ENCODE data around the gene MAP3K2.

Gene MAP3K2

GRCh38 chr2:127394492-127394891, 6.7 kb upstream of the MAP3K2 start:
- no peaks in the 10 kb centered on the region for H3K9me3 ChIP-seq (ENCODE audit: control insufficient read depth in 2 of 2, low read length in 2 of 2)
- no peak overlapping the region for H3K4me3 ChIP-seq (ENCODE audit: low read length in 2 of 2)
- H3K4me1 ChIP-seq (ENCODE audit: control insufficient read depth in 2 of 2, insufficient read depth in 2 of 2, low read length in 2 of 2), result peaks cover 3 to 15% of the 10 kb centered on the region in 2 donors
- H3K36me3 ChIP-seq (ENCODE audit: control insufficient read depth in 2 of 2, insufficient read depth in 2 of 2, low read length in 2 of 2), result no peaks in the 10 kb centered on the region
- no peak overlapping the region for H3K27ac ChIP-seq (ENCODE audit: low read depth in 2 of 2, low read length in 2 of 2)
- no peaks in the 10 kb centered on the region for H3K27me3 ChIP-seq (ENCODE audit: control insufficient read depth in 2 of 2, insufficient read depth in 2 of 2, low read length in 2 of 2)
- H3K9ac ChIP-seq (ENCODE audit: low read depth in 1 of 2, low read length in 2 of 2), result no peak overlapping the region

- Histone ChIP-seq H3K9me3 (ENCODE audit: control insufficient read depth in 2 of 2, low read length in 2 of 2) (no peaks in the 10 kb centered on the region), H3K9ac (ENCODE audit: low read depth in 1 of 2, low read length in 2 of 2) (no peak overlapping the region), H3K4me3 (ENCODE audit: low read length in 2 of 2) (no peak overlapping the region), H3K36me3 (ENCODE audit: control insufficient read depth in 2 of 2, insufficient read depth in 2 of 2, low read length in 2 of 2) (no peaks in the 10 kb centered on the region), H3K27ac (ENCODE audit: low read depth in 2 of 2, low read length in 2 of 2) (no peak overlapping the region), H3K4me1 (ENCODE audit: control insufficient read depth in 2 of 2, insufficient read depth in 2 of 2, low read length in 2 of 2) (peaks cover 6 to 23% of the 10 kb centered on the region in 2 donors), H3K27me3 (ENCODE audit: control insufficient read depth in 2 of 2, insufficient read depth in 2 of 2, low read length in 2 of 2) (no peaks in the 10 kb centered on the region)
These were observed 5.2 kb upstream of the MAP3K2 start for GRCh38 chr2:127392828-127393578.

GRCh38 chr2:127392133-127392827, 4.5 kb upstream of the MAP3K2 start:
- H3K4me1 ChIP-seq (ENCODE audit: control insufficient read depth in 2 of 2, insufficient read depth in 2 of 2, low read length in 2 of 2), result peaks cover 5 to 19% of the 10 kb centered on the region in 2 donors
- H3K9ac ChIP-seq (ENCODE audit: low read depth in 1 of 2, low read length in 2 of 2), result no peak overlapping the region
- no peaks in the 10 kb centered on the region for H3K27me3 ChIP-seq (ENCODE audit: control insufficient read depth in 2 of 2, insufficient read depth in 2 of 2, low read length in 2 of 2)
- no peak overlapping the region for H3K27ac ChIP-seq (ENCODE audit: low read depth in 2 of 2, low read length in 2 of 2)
- no peaks in the 10 kb centered on the region for H3K36me3 ChIP-seq (ENCODE audit: control insufficient read depth in 2 of 2, insufficient read depth in 2 of 2, low read length in 2 of 2)
- no peaks in the 10 kb centered on the region for H3K9me3 ChIP-seq (ENCODE audit: control insufficient read depth in 2 of 2, low read length in 2 of 2)
- H3K4me3 ChIP-seq (ENCODE audit: low read length in 2 of 2), result no peak overlapping the region

- Histone ChIP-seq H3K9ac (ENCODE audit: low read depth in 1 of 2, low read length in 2 of 2) (no peak overlapping the region), H3K9me3 (ENCODE audit: control insufficient read depth in 2 of 2, low read length in 2 of 2) (no peaks in the 10 kb centered on the region), H3K4me1 (ENCODE audit: control insufficient read depth in 2 of 2, insufficient read depth in 2 of 2, low read length in 2 of 2) (peaks cover 7 to 28% of the 10 kb centered on the region in 2 donors), H3K4me3 (ENCODE audit: low read length in 2 of 2) (no peak overlapping the region), H3K27ac (ENCODE audit: low read depth in 2 of 2, low read length in 2 of 2) (peak overlapping the region in 1 of 2 donors; percentile 29), H3K36me3 (ENCODE audit: control insufficient read depth in 2 of 2, insufficient read depth in 2 of 2, low read length in 2 of 2) (no peaks in the 10 kb centered on the region), H3K27me3 (ENCODE audit: control insufficient read depth in 2 of 2, insufficient read depth in 2 of 2, low read length in 2 of 2) (no peaks in the 10 kb centered on the region)
These were observed 2.1 kb upstream of the MAP3K2 start for GRCh38 chr2:127389778-127390435.

GRCh38 chr2:127388423-127389164, 819 bp upstream of the MAP3K2 start:
- H3K9ac ChIP-seq (ENCODE audit: low read depth in 1 of 2, low read length in 2 of 2), result peak overlapping the region; percentile 73 to 94
- H3K9me3 ChIP-seq (ENCODE audit: control insufficient read depth in 2 of 2, low read length in 2 of 2), result no peaks in the 10 kb centered on the region
- H3K4me3 ChIP-seq (ENCODE audit: low read length in 2 of 2), result peak overlapping the region; percentile 67 to 87
- H3K36me3 ChIP-seq (ENCODE audit: control insufficient read depth in 2 of 2, insufficient read depth in 2 of 2, low read length in 2 of 2), result no peaks in the 10 kb centered on the region
- H3K4me1 ChIP-seq (ENCODE audit: control insufficient read depth in 2 of 2, insufficient read depth in 2 of 2, low read length in 2 of 2), result peaks cover 7 to 28% of the 10 kb centered on the region in 2 donors
- no peaks in the 10 kb centered on the region for H3K27me3 ChIP-seq (ENCODE audit: control insufficient read depth in 2 of 2, insufficient read depth in 2 of 2, low read length in 2 of 2)
- H3K27ac ChIP-seq (ENCODE audit: low read depth in 2 of 2, low read length in 2 of 2), result peak overlapping the region; percentile 97 to 100

GRCh38 chr2:127386764-127387654, 766 bp downstream of the MAP3K2 start:
- H3K9me3 ChIP-seq (ENCODE audit: control insufficient read depth in 2 of 2, low read length in 2 of 2), result no peaks in the 10 kb centered on the region
- H3K27ac ChIP-seq (ENCODE audit: low read depth in 2 of 2, low read length in 2 of 2), result peak overlapping the region; percentile 99 to 100
- H3K4me1 ChIP-seq (ENCODE audit: control insufficient read depth in 2 of 2, insufficient read depth in 2 of 2, low read length in 2 of 2), result peaks cover 7 to 28% of the 10 kb centered on the region in 2 donors
- H3K4me3 ChIP-seq (ENCODE audit: low read length in 2 of 2), result peak overlapping the region; percentile 85 to 99
- no peaks in the 10 kb centered on the region for H3K27me3 ChIP-seq (ENCODE audit: control insufficient read depth in 2 of 2, insufficient read depth in 2 of 2, low read length in 2 of 2)
- H3K36me3 ChIP-seq (ENCODE audit: control insufficient read depth in 2 of 2, insufficient read depth in 2 of 2, low read length in 2 of 2), result no peaks in the 10 kb centered on the region
- peak overlapping the region; percentile 97 to 98 for H3K9ac ChIP-seq (ENCODE audit: low read depth in 1 of 2, low read length in 2 of 2)

GRCh38 chr2:127386246-127386645, 1.5 kb downstream of the MAP3K2 start:
- Histone ChIP-seq H3K4me3 (ENCODE audit: low read length in 2 of 2) (peak overlapping the region; percentile 85 to 99), H3K4me1 (ENCODE audit: control insufficient read depth in 2 of 2, insufficient read depth in 2 of 2, low read length in 2 of 2) (peaks cover 7 to 28% of the 10 kb centered on the region in 2 donors), H3K36me3 (ENCODE audit: control insufficient read depth in 2 of 2, insufficient read depth in 2 of 2, low read length in 2 of 2) (no peaks in the 10 kb centered on the region), H3K9ac (ENCODE audit: low read depth in 1 of 2, low read length in 2 of 2) (peak overlapping the region; percentile 43 to 98), H3K27ac (ENCODE audit: low read depth in 2 of 2, low read length in 2 of 2) (no peak overlapping the region), H3K9me3 (ENCODE audit: control insufficient read depth in 2 of 2, low read length in 2 of 2) (no peaks in the 10 kb centered on the region), H3K27me3 (ENCODE audit: control insufficient read depth in 2 of 2, insufficient read depth in 2 of 2, low read length in 2 of 2) (no peaks in the 10 kb centered on the region)

GRCh38 chr2:127384529-127384928, 3.2 kb downstream of the MAP3K2 start:
- no peak overlapping the region for H3K9ac ChIP-seq (ENCODE audit: low read depth in 1 of 2, low read length in 2 of 2)
- no peak overlapping the region for H3K4me3 ChIP-seq (ENCODE audit: low read length in 2 of 2)
- no peak overlapping the region for H3K27ac ChIP-seq (ENCODE audit: low read depth in 2 of 2, low read length in 2 of 2)
- no peaks in the 10 kb centered on the region for H3K9me3 ChIP-seq (ENCODE audit: control insufficient read depth in 2 of 2, low read length in 2 of 2)
- no peaks in the 10 kb centered on the region for H3K36me3 ChIP-seq (ENCODE audit: control insufficient read depth in 2 of 2, insufficient read depth in 2 of 2, low read length in 2 of 2)
- peaks cover 7 to 21% of the 10 kb centered on the region in 2 donors for H3K4me1 ChIP-seq (ENCODE audit: control insufficient read depth in 2 of 2, insufficient read depth in 2 of 2, low read length in 2 of 2)
- H3K27me3 ChIP-seq (ENCODE audit: control insufficient read depth in 2 of 2, insufficient read depth in 2 of 2, low read length in 2 of 2), result no peaks in the 10 kb centered on the region

- Histone ChIP-seq H3K9me3 (ENCODE audit: control insufficient read depth in 2 of 2, low read length in 2 of 2) (no peaks in the 10 kb centered on the region), H3K27me3 (ENCODE audit: control insufficient read depth in 2 of 2, insufficient read depth in 2 of 2, low read length in 2 of 2) (no peaks in the 10 kb centered on the region), H3K9ac (ENCODE audit: low read depth in 1 of 2, low read length in 2 of 2) (no peak overlapping the region), H3K4me1 (ENCODE audit: control insufficient read depth in 2 of 2, insufficient read depth in 2 of 2, low read length in 2 of 2) (peaks cover 3 to 9% of the 10 kb centered on the region in 2 donors), H3K36me3 (ENCODE audit: control insufficient read depth in 2 of 2, insufficient read depth in 2 of 2, low read length in 2 of 2) (no peaks in the 10 kb centered on the region), H3K4me3 (ENCODE audit: low read length in 2 of 2) (no peak overlapping the region), H3K27ac (ENCODE audit: low read depth in 2 of 2, low read length in 2 of 2) (no peak overlapping the region)
These were observed 4.9 kb downstream of the MAP3K2 start for GRCh38 chr2:127382831-127383230.

All from mucosa of rectum (tissue), 2 donors.